IPS DF 19.7 (cell line): ENCODE results near the gene SGK1.

ENCODE experiments used
- DNase-seq: peaks from one replicate; pipeline ENCODE4 v3.0.0-alpha.2; 2013; ENCODE audit warnings: low read depth, low spot score

The SGK1 gene

DNA sequence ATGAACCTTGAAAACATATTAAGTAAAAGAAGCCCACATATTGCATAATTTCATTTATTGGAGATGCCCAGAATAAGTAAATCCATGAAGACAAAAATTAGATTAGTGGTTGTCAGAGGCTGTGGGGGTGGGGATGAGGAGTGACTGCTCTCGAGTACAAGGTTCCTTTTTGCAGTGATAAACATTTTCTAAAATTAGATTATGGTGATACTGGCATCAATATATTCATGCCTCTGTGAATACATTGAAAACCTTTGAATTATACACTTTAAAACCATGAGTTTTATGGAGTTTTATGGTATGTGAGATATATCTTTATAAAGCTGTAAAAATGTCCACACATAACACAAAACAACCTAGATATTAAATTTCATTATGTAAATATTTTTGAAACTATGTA lies 189.8 kb downstream of the SGK1 start:
- no peak for DNase-seq

DNA sequence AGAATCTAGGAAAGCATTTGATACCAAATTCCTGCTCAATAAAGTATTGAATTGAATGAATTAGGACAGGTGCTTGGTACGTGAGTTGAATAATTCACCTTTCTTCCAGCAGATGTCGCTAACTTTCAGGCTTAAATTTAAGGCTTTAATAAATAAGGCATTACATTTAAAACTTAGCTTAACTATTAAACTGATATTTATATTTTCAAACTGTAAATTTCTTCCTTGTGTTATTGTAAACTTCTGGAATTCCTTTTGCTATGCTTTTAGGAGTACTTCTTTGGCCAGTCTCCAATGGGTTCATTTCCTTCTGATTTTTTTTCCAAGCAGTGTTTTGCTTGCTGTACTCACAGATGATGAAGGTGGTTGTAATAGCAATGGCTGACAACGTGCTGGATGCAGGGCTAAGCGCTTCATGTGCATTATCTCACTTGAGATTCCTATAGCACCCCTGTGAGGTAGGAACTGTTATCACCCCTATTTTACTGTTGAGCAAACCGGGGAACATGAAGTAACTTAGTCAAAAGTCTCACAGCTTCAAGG lies 194.2 kb downstream of the SGK1 start:
- peak; percentile 60 for DNase-seq

DNA sequence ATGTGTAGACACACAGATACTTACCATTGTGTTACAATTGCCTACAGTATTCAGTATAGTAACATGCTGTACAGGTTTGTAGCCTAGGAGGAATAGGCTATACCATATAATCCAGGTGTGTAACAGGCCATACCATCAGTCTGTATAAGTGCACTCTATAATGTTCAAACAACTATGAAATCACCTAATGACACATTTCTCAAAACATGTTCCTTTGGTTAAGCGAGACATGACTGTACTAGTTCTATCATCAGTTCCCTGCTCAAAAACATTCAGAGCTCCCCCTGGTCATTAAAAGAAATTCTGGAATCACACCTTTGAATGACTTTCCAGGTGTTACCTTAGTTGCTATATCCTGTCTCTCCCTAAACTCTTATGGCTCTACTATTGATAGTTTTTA lies 195.1 kb downstream of the SGK1 start:
- DNase-seq, result no peak

DNA sequence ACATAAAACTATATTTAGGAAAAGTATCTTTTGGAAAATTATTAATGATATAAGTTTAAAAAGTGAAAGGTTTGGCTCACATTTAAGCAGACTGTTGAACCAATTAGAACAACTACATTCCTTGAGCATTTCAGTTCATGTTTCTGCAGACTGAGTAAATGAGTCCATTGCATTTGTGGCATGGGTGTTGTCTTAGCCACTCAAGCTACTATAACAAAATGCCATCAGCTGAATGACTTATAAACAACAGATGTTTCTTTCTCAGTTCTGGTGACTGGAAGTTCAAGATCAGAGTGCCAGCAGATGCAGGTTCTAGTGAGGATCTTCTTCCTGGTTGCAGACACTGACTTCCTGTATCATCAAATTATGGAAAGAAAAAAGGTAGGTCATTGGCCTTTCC lies 198.4 kb downstream of the SGK1 start:
- DNase-seq, result no peak
